ENCODE results near the gene TIMP1.

DNA sequence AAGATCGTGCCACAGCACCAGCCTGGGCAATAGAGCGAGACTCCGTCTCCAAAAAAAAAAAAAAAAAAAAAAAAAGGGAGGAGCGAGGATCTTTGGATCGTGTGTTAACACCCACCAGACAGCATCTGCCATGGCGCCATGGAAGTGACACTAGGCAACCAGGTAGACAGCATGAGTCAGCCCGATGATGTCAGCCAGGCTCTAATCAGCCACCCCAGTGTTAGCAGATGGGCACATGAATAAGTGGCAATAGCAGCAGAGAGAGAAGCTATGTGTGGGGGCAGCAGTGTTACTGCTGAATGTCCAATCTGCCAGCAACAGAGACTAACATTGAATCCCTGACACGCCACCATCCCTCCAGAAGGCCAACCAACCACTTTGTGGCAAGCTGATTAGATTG lies 30.8 kb downstream of the TIMP1 start:
- TF ChIP-seq, protein P1, sequence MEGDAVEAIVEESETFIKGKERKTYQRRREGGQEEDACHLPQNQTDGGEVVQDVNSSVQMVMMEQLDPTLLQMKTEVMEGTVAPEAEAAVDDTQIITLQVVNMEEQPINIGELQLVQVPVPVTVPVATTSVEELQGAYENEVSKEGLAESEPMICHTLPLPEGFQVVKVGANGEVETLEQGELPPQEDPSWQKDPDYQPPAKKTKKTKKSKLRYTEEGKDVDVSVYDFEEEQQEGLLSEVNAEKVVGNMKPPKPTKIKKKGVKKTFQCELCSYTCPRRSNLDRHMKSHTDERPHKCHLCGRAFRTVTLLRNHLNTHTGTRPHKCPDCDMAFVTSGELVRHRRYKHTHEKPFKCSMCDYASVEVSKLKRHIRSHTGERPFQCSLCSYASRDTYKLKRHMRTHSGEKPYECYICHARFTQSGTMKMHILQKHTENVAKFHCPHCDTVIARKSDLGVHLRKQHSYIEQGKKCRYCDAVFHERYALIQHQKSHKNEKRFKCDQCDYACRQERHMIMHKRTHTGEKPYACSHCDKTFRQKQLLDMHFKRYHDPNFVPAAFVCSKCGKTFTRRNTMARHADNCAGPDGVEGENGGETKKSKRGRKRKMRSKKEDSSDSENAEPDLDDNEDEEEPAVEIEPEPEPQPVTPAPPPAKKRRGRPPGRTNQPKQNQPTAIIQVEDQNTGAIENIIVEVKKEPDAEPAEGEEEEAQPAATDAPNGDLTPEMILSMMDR (IDR thresholded peaks at IDR 0.05): no peak
- no peak for TF ChIP-seq POLR2A (IDR thresholded peaks at IDR 0.05)

All from testis (tissue), 2 donors.